ENCODE results near the gene APBA3. TPM values are rescaled to one million over a fixed set of nuclear protein-coding genes. Genes with fewer than 3 reads are reported as not detected.

Gene APBA3
- total and polyA plus RNA-seq, 12 donors = 2.6 to 43.8 (median 22.3) TPM

GRCh38 chr19:3751236-3751635 is 10.3 kb downstream of the APBA3 start:
- no peaks in the 10 kb centered on the region for H3K9me3 ChIP-seq (replicated peaks in 1 of 3)
- no peak for DNase-seq
- intact Hi-C loops (cut with DNase I) = no loop called here
- H3K27ac ChIP-seq = no peak overlapping the region
- H3K4me1 ChIP-seq (replicated peaks in 1 of 2) = no peaks in the 10 kb centered on the region
- no peak for TF ChIP-seq POLR2A (IDR thresholded peaks at IDR 0.05)
- TF ChIP-seq CTCF (IDR thresholded peaks at IDR 0.05) = no peak
- no peaks in the 10 kb centered on the region for H3K27me3 ChIP-seq
- 92 to 96% (median 94%) methylated on average over 9 to 30 of the region's 30 CpGs for WGBS, 4 donors
- H3K36me3 ChIP-seq (replicated peaks in 1 of 2) = peaks cover 0 to 41% of the 10 kb centered on the region in 2 donors
- H3K4me3 ChIP-seq = no peak overlapping the region

GRCh38 chr19:3750211-3750610 is 11.3 kb downstream of the APBA3 start:
- DNase-seq = no peak

GRCh38 chr19:3748965-3749364 is 12.5 kb downstream of the APBA3 start:
- Histone ChIP-seq H3K9me3 (replicated peaks in 1 of 3) (no peaks in the 10 kb centered on the region), H3K4me1 (replicated peaks in 1 of 2) (no peaks in the 10 kb centered on the region), H3K27me3 (no peaks in the 10 kb centered on the region), H3K4me3 (no peak overlapping the region), H3K27ac (no peak overlapping the region), H3K36me3 (replicated peaks in 1 of 2) (peaks cover 0 to 40% of the 10 kb centered on the region in 2 donors)
- no peak for DNase-seq
- intact Hi-C loops (cut with DNase I) = no loop called here
- WGBS, 4 donors = 77 to 93% (median 82%) methylated on average over 8 of the region's 8 CpGs
- no peak for TF ChIP-seq CTCF (IDR thresholded peaks at IDR 0.05)
- no peak for TF ChIP-seq POLR2A (IDR thresholded peaks at IDR 0.05)

More at GRCh38 chr19:3750211-3750610, 11.3 kb downstream of the APBA3 start:
- peaks cover 0 to 41% of the 10 kb centered on the region in 2 donors for H3K36me3 ChIP-seq (replicated peaks in 1 of 2)
- intact Hi-C loops (cut with DNase I) = no loop called here
- no peak overlapping the region for H3K4me3 ChIP-seq
- H3K9me3 ChIP-seq (replicated peaks in 1 of 3) = no peaks in the 10 kb centered on the region
- TF ChIP-seq POLR2A (IDR thresholded peaks at IDR 0.05) (no peak), CTCF (IDR thresholded peaks at IDR 0.05) (no peak)
- H3K27ac ChIP-seq = no peak overlapping the region
- no peaks in the 10 kb centered on the region for H3K4me1 ChIP-seq (replicated peaks in 1 of 2)
- WGBS, 4 donors = 89 to 100% (median 96%) methylated on average over 2 of the region's 2 CpGs
- H3K27me3 ChIP-seq = no peaks in the 10 kb centered on the region

GRCh38 chr19:3746371-3747056 is 15.0 kb downstream of the APBA3 start:
- Histone ChIP-seq H3K27me3 (no peaks in the 10 kb centered on the region), H3K27ac (no peak overlapping the region), H3K36me3 (replicated peaks in 1 of 2) (peaks cover 0 to 16% of the 10 kb centered on the region in 2 donors), H3K4me3 (no peak overlapping the region), H3K4me1 (replicated peaks in 1 of 2) (no peaks in the 10 kb centered on the region), H3K9me3 (replicated peaks in 1 of 3) (no peaks in the 10 kb centered on the region)
- 45 to 66% (median 61%) methylated on average over 19 to 31 of the region's 31 CpGs for WGBS, 4 donors
- intact Hi-C loops (cut with DNase I) = no loop called here
- TF ChIP-seq CTCF (IDR thresholded peaks at IDR 0.05) (no peak), POLR2A (IDR thresholded peaks at IDR 0.05) (no peak)
- no peak for DNase-seq

Measured in adrenal gland (tissue), 12 donors.